ENCODE results near the gene PEAR1. TPM values are rescaled to one million over a fixed set of nuclear protein-coding genes. Genes with fewer than 3 reads are reported as not detected.

PEAR1 gene
- not detected in 2 replicates for total RNA-seq

- POLR2A ChIA-PET: no interaction called here
- CTCF ChIA-PET: interaction anchor here (1.6 kb wide), 1 partner anchor 167 kb away, joined by 5 read pairs; no protein-coding TSS in a partner anchor
- Mint-ChIP-seq H3K9me3 (no peaks in the 10 kb centered on the region), H3K27me3 (peaks cover 69% of the 10 kb centered on the region), H3K4me1 (peaks cover 9% of the 10 kb centered on the region), H3K4me3 (peak within 1 kb of the TSS; percentile 61), H3K36me3 (ENCODE audit: low read depth) (no peaks in the 10 kb centered on the region), H3K27ac (no peak within 1 kb of the TSS)
- DNase-seq (no peak), ATAC-seq (ENCODE audit: low read depth) (no peak)
- intact Hi-C loops (cut with micrococcal nuclease): loop anchor here (5.0 kb wide), 2 partner anchors 34 to 81 kb away; no protein-coding TSS in a partner anchor
- TF ChIP-seq CTCF (IDR thresholded peaks at IDR 0.05): no peak
Observed at GRCh38 chr1:156893048-156893953, at the start of gene PEAR1. Gene PEAR1 (plus strand): TSS chr1:156893718. CDS start chr1:156903927, 10,209 bp downstream.

GRCh38 chr1:156844102-156844501 is 49.4 kb upstream of the PEAR1 start:
- ATAC-seq (ENCODE audit: low read depth): no peak
- Mint-ChIP-seq H3K36me3 (ENCODE audit: low read depth) (no peaks in the 10 kb centered on the region), H3K4me1 (peaks cover 18% of the 10 kb centered on the region), H3K9me3 (no peaks in the 10 kb centered on the region), H3K27ac (no peak overlapping the region), H3K4me3 (peak overlapping the region; percentile 35), H3K27me3 (peaks cover 71% of the 10 kb centered on the region)
- POLR2A ChIA-PET: no interaction called here
- CTCF ChIA-PET: no interaction called here
- DNase-seq: no peak
- intact Hi-C loops (cut with micrococcal nuclease): no loop called here
- no peak for TF ChIP-seq CTCF (IDR thresholded peaks at IDR 0.05)

- H3K27me3 Mint-ChIP-seq: peaks cover 76% of the 10 kb centered on the region
- H3K9me3 Mint-ChIP-seq: no peaks in the 10 kb centered on the region
- H3K4me1 Mint-ChIP-seq: peaks cover 19% of the 10 kb centered on the region
- no peak for TF ChIP-seq CTCF (IDR thresholded peaks at IDR 0.05)
- ChIA-PET POLR2A (interaction anchor here (0.6 kb wide), 1 partner anchor 344 kb away, joined by 5 read pairs; the partner anchor contains the start of gene MEF2D), CTCF (no interaction called here)
- no peak overlapping the region for H3K27ac Mint-ChIP-seq
- H3K36me3 Mint-ChIP-seq (ENCODE audit: low read depth): no peaks in the 10 kb centered on the region
- ATAC-seq (ENCODE audit: low read depth) (no peak), DNase-seq (no peak)
- intact Hi-C loops (cut with micrococcal nuclease): no loop called here
- no peak overlapping the region for H3K4me3 Mint-ChIP-seq
Observed at GRCh38 chr1:156844638-156845037, 48.9 kb upstream of the PEAR1 start.

GRCh38 chr1:156845055-156845952 is 48.2 kb upstream of the PEAR1 start:
- peaks cover 76% of the 10 kb centered on the region for H3K27me3 Mint-ChIP-seq
- no peaks in the 10 kb centered on the region for H3K36me3 Mint-ChIP-seq (ENCODE audit: low read depth)
- H3K4me3 Mint-ChIP-seq: no peak overlapping the region
- DNase-seq: no peak
- H3K9me3 Mint-ChIP-seq: no peaks in the 10 kb centered on the region
- no peak for TF ChIP-seq CTCF (IDR thresholded peaks at IDR 0.05)
- ChIA-PET POLR2A (interaction anchor here (0.6 kb wide), 1 partner anchor 345 kb away, joined by 5 read pairs; the partner anchor contains the start of gene MEF2D), CTCF (no interaction called here)
- intact Hi-C loops (cut with micrococcal nuclease): no loop called here
- H3K4me1 Mint-ChIP-seq: peaks cover 19% of the 10 kb centered on the region
- ATAC-seq (ENCODE audit: low read depth): peak; percentile 57
- no peak overlapping the region for H3K27ac Mint-ChIP-seq

Measured in activated B cell treated with CpG ODN at 0.5 μM for 24 hours (primary cell).